K562 (cell line): ENCODE results near the gene RARG.

Experiments used
- CHD4 ChIP-seq: fragments of 200-600 bp; sonication (generic); IDR thresholded peaks from 3 replicates; pipeline ENCODE4 v1.6.1; 2012; ENCODE audit warnings: low read depth, mild to moderate bottlenecking, mixed read lengths, low read length, inconsistent platforms; ENCODE audit not compliant: insufficient read depth, insufficient replicate concordance, poor library complexity, severe bottlenecking
- ESRRA ChIP-seq: fragments of 450-650 bp; IDR thresholded peaks from 2 replicates; pipeline ENCODE4 v1.6.1; 2014; ENCODE audit warnings: low read depth, mild to moderate bottlenecking, moderate library complexity, borderline replicate concordance
- MCM2 ChIP-seq: fragments of 450-650 bp; IDR thresholded peaks from 2 replicates; pipeline ENCODE4 v1.6.1; 2017; ENCODE audit warnings: low read depth, mild to moderate bottlenecking
- MEF2A ChIP-seq: IDR thresholded peaks from 2 replicates; pipeline ENCODE4 v1.6.1; 2011; ENCODE audit warnings: low read depth, mild to moderate bottlenecking, low read length, moderate library complexity; ENCODE audit not compliant: control insufficient read depth
- NFYB ChIP-seq: IDR thresholded peaks from 2 replicates; pipeline ENCODE4 v1.6.1; 2011; ENCODE audit warnings: mild to moderate bottlenecking, moderate library complexity; ENCODE audit not compliant: insufficient read length; ENCODE audit errors: extremely low read depth
- POLR2A ChIP-seq: fragments of 450-650 bp; conservative IDR thresholded peaks from 2 replicates; pipeline ENCODE4 v1.6.1; 2016
- RAD51 ChIP-seq: fragments of 450-650 bp; IDR thresholded peaks from 2 replicates; pipeline ENCODE4 v1.7.1; 2016; ENCODE audit warnings: low read depth, mild to moderate bottlenecking, borderline replicate concordance
- ZEB2 ChIP-seq: fragments of 450-650 bp; IDR thresholded peaks from 2 replicates; pipeline ENCODE4 v1.6.1; 2016
- ZZZ3 ChIP-seq: fragments of 450-650 bp; IDR thresholded peaks from 2 replicates; pipeline ENCODE4 v1.6.1; 2016; ENCODE audit warnings: antibody characterized with exemption, mild to moderate bottlenecking, moderate library complexity
- TF ChIP-seq, protein P1 (sequence below), 2 experiments: fragments of 450-650 bp in 1 of 2; sonication (generic) in 1 of 2; formaldehyde crosslinking in 1 of 2; IDR thresholded peaks; 2 replicates each; pipeline versions ENCODE4 v1.7.1 to v1.9.0; 2016 to 2022; ENCODE audit warnings: inconsistent platforms in 1 of 2, mild to moderate bottlenecking in 1 of 2, missing genetic modification reagents in 1 of 2
- TF ChIP-seq, protein P2 (sequence below): fragments of 450-650 bp; IDR thresholded peaks from 2 replicates; pipeline ENCODE4 v1.6.1; 2016; ENCODE audit warnings: low read depth, mild to moderate bottlenecking, moderate library complexity

- no peak for TF ChIP-seq RAD51
- no peak for TF ChIP-seq NFYB
- TF ChIP-seq, protein P1, sequence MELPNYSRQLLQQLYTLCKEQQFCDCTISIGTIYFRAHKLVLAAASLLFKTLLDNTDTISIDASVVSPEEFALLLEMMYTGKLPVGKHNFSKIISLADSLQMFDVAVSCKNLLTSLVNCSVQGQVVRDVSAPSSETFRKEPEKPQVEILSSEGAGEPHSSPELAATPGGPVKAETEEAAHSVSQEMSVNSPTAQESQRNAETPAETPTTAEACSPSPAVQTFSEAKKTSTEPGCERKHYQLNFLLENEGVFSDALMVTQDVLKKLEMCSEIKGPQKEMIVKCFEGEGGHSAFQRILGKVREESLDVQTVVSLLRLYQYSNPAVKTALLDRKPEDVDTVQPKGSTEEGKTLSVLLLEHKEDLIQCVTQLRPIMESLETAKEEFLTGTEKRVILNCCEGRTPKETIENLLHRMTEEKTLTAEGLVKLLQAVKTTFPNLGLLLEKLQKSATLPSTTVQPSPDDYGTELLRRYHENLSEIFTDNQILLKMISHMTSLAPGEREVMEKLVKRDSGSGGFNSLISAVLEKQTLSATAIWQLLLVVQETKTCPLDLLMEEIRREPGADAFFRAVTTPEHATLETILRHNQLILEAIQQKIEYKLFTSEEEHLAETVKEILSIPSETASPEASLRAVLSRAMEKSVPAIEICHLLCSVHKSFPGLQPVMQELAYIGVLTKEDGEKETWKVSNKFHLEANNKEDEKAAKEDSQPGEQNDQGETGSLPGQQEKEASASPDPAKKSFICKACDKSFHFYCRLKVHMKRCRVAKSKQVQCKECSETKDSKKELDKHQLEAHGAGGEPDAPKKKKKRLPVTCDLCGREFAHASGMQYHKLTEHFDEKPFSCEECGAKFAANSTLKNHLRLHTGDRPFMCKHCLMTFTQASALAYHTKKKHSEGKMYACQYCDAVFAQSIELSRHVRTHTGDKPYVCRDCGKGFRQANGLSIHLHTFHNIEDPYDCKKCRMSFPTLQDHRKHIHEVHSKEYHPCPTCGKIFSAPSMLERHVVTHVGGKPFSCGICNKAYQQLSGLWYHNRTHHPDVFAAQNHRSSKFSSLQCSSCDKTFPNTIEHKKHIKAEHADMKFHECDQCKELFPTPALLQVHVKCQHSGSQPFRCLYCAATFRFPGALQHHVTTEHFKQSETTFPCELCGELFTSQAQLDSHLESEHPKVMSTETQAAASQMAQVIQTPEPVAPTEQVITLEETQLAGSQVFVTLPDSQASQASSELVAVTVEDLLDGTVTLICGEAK (IDR thresholded peaks at IDR 0.05), result no peak
- TF ChIP-seq, protein P1 (CRISPR knock-in tag; IDR thresholded peaks at IDR 0.05), result no peak
- TF ChIP-seq ZZZ3, result no peak
- no peak for TF ChIP-seq ZEB2
- TF ChIP-seq CHD4, result no peak
- no peak for TF ChIP-seq MCM2
- TF ChIP-seq POLR2A, result no peak
- no peak for TF ChIP-seq ESRRA
- TF ChIP-seq MEF2A, result no peak
- TF ChIP-seq, protein P2, sequence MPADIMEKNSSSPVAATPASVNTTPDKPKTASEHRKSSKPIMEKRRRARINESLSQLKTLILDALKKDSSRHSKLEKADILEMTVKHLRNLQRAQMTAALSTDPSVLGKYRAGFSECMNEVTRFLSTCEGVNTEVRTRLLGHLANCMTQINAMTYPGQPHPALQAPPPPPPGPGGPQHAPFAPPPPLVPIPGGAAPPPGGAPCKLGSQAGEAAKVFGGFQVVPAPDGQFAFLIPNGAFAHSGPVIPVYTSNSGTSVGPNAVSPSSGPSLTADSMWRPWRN, result no peak
These were observed 33.8 kb upstream of the RARG start for GRCh38 chr12:53265783-53266182.
